NCI-H1930 (cell line): Measurements from ENCODE around the gene TFE3.

Experiments used
- DNase-seq, 2 experiments: peaks; one replicate each; lab custom pipeline; 2025; lab: John Stamatoyannopoulos, UW

The TFE3 gene

DNA sequence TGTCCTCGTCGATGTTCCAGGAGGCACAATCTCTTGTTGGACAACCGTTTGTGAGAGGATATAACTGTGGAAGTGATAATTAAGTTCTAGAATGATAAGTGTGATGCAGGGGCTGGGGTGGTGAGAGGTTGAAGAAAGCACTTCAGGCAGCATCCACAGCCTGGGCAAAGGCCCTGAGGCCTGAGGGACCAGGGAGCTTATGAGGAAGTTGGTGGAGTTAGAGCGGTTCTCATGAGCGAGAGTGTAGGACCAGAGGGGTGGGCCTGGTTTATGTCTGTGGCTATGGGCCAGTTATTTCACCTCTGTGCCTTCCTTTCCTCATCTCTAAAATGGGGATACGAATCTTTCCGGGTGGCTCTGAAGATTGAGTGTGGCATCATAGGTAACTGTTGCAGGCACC lies 18.3 kb upstream of the TFE3 start:
- DNase-seq = no peak

DNA sequence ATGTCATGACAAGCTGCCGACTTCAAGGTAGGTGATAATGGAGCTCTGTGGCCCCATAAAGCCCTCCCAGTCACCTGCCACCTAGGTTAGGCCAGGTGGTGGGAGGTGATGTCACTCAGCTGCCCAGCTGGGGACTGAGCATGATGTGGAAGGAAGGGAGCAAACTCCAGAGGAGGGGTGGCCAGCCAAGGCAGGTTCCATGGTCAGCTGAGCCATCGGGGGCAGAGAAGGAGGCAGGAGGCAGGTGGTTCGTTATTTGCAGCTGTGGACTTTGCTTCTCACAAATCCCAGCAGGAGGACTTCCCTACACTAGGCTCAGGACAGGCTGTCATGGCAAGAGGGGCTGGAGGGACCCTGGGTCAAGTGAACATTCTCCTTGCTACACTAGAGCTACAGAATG lies 17.8 kb upstream of the TFE3 start:
- no peak for DNase-seq

DNA sequence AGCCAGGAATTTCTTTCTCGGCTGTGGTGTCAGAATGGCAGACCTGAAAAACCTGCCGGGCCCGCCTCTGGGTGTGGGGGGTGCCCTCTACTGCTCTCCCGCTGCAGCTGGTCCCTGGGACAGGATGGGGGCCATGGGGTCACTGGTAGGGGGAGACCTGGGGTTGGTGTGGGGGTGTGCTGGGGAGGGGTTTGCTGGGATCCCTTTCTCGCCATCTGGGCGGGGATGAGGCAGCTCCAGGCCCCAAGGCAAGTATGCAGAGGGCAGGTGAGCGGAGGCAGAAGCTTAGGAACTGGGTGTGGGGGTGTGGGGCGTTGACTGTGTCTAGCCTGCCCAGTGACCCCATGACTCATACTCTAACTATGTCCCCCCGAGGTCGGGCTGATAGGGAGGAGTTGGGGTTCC lies 16.5 kb upstream of the TFE3 start:
- DNase-seq = no peak

DNA sequence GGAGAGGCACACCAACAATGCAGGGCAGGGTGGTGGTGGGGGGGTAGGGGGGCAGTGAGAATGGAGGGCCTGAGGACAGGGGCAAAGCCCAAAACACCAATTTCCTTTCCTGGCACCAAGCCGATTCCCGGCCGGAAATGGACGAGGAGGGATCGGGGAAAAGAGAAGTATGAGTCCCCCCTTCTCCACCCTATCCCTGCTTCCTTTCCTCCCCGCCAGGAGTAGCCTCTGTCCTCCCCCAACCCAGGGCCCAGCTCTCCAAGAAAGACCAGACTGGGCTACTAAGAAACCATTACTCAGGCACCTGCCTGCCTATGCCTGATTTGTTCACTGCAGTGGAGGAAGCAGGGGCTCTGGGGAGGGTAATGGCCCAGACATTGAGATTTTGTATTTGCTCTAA lies 16.0 kb upstream of the TFE3 start:
- DNase-seq = no peak

DNA sequence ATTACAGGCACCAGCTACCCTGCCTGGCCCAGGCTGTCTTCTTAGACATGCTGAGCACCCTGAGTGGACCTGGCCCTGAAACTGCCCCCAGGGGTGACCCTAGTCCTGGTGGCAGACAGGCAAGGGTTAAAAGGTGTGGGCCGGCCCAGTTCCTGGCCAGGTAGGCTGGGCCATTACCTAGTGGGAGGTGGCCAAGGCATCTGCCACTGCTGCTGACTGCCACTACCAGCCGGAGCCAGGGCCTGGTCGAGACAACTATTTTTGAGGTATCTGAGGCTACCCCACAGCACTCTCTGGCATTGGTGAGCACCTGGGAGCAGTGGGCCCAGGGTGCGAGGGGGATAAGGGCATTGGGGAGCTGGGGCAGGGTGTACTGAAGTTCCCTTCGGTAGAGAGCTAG lies 15.6 kb upstream of the TFE3 start, which contains the start of gene CCDC120:
CCDC120 (plus strand) TSS at position 206 of the 400 bp plus-strand sequence. CDS start 3,043 bp downstream, outside the sequence.
- DNase-seq = no peak

DNA sequence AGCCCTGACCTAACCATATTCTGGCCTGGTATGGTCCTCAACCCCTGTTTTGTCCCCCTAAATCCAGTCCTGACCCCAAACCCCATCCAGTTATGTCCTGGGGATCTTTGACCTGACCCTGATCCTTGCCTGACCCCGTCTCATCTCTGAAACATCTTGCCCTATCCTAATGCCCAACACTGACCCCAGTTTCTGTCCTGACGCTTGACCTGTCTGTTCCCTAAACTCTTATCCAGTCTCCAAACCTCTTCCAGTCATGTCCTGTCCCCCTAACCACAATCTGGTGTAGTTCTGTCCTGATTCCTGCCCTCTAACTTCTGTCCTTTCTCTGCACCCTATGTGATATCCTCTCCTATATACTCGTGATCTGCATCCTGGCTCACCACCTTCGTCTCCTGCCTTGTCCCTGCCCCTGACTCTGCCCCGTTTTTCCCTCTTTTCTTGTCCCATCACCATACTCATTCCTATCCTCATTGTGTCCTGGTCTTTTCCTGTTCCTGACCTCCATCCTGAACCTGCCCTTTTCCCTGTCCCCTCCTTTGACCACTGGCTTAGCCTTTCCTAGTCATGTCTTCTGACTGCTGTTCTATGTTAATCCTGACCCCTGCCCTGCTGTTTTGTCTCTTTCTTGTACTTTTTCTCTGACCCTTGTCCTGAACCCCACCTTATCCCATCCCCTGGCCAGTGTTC lies 11.1 kb upstream of the TFE3 start:
- DNase-seq = no peak

DNA sequence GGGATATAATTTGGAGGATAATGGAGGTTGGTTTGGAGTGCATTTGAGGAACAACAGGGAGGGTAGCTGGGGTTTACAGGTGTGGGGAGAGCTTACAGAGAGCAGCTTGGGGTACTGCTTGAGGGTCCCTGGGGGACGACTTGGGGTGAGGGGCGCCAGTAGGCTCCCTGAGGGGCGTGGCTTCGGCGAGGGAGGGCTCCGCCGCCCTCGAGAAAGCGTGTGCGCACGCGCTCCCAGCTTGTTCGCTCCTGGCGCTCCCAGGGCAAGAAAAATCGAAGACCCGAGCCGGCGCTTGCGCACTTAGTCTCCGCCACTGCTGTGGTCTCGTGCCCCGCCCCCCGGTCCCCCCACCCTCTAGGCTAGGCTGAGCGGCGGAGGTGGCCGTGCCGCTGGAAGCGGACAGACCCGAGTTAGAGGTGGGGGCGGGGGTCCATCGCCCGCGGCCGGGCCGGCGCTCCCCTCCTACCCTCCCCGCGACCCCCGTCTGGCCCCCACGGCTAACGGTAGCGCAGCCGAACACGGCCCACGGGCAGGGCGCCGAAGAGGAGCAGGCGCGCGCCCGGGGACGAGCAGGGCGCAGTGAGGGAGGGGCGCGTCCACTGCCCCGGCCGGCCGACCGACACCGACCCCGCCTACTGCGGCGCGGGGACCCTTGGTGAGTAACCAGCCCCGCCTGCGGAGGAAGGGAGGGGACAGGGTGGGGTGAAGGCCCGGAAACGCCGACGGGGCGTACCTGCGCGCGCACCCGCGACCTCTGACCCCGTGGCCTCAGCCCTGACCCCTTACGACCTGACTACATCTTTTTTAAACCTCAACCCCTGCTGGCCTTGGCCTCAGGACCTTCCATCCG lies 10.3 kb upstream of the TFE3 start:
- DNase-seq = peak; percentile 72 to 78

DNA sequence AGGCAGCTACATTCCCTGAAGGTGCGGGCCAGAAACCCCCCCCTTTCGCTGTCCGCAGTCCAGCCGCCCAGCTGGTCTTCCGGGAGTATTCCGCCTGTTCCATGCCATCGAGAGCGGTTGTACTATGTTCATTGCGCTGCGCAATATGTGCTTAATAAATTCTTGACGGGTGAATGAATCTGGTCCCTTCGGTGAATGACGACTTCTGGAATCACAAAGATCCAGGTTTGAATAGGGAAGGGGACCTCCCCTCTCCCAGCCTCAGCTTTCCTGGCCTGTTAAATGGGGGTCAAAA lies 777 bp upstream of the TFE3 start:
- DNase-seq = no peak

DNA sequence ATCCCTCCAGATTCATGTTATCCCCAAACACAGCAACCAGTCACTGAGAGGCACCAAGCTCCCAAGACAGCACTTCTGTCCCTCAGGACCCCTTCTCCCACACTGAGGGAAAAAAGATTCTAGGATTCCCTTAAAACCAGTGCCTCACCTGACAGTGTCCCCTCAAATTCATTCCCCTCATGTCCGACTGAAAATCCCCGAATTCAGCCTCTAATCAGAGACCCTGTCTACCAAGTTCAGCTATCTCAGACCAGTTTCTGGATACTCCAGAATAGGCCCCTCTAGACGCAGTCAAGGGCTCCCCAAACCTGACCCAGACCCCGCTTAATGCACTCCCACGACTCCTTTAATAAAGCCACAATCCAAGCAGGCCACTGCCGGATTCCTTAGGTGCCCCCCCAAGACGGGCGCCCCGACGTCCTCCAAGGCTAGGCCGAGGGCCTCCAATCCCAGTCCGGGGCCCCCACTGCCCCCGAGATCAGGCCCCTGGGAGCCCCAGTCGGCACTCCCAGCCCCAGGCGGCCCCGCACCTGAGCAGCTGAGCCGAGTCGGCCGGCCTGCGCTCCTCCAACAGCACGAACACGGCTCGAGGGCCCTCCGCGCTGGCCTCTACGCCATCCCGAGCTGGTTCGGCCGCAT lies 457 bp downstream of the TFE3 start:
- no peak for DNase-seq

DNA sequence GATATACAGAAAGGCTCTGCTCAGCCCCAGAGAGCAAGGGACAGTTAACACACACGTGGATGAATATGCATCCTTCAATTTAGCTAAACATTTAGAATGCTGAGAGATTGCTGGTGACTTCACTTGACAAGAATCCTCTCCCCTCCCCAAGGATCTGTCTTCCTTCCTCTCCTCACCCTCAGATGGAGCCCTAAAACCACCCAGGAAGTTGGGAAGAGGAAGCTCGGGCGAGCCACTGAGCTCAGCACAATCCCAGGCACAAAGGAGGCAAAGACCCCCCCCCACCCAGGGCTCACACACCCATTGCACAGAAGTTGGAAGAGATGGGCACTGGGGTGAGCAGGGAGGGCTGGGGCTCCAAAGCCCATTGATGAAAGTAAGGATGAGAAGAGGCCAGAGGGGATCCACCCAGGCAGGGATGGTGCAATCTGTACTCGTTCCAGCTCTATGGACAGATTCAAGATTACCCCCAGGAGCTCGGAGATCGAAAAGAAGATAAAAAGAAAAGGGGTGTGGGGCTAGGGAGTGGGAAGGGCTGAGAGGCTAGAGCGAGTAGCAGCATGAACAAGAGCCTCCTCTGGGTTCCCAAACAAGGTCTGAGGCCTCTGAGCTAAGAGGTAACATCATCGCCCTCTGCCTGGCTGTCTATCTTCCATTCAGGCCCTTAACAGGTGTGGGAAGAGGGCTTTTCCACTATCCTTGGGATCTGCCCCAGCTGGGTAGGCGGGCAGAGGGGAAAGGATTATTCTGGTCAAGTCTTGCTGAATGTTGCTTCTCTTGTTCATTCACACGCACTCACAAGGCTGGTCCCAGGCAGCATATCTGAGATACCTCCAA lies 1.2 kb downstream of the TFE3 start:
- DNase-seq = no peak

DNA sequence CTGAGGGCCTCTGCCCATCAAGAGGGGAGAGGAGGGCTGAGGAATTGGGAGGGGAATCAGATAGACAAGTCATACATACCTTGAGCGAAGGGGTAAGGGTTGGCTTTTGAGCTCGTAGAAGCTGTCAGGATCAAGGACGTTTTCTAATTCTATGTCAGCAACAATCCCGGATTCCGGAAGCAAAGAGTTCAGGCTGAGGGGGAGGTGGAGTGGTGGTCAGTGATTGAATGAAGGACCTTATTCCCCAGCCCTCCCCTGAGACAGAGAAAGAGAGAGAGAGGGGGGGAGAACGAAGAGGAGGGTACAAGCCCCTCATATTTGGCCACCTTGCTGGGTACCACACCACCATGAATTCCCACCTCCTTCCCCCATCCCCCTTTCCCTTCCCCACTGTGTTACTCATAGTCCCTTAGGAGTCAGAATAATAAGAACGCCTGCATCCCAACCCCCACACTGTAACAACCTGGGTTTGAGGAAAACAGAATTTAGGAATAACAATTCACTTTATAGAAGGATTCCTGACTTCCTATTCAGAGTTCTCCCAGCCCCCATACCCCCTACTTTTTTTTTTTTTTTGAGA lies 2.7 kb downstream of the TFE3 start:
- DNase-seq = no peak

DNA sequence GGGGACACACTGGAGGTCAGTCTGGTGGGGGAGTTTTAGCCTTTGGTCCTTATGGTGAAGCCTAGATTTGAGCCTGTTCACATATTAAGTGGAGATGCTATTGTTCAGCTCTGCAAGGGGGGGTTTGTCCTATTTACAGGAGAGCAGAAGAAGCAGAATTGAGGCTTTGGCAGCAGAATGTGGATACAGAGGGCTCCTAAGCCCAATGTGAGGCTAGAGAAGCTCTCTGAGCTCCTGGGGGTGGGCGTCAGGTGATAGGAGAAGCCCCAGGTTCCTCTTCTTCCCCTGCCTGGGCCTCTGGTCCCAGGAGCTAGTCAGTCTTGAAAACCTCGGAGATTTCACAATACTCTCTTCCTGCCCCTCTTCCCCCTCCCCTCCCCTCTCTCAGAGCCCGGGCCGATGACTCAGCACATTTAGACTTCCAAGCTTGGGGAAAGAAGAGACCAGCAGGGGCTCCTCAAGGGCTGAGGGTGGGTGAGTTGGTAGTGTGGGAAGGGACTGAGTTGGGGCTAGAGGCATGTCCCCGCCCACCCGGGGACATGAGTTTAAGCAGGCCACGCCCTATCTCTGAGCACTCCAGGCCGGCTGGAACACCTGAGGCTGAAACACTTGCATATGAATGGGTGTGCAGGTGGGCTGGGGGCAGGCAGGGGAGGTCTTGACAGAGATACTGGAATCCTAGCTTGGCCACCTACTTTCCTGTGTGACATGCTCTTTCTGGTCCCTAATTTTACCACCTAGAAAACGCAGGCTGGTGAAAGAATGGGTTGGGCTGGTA lies 3.4 kb downstream of the TFE3 start:
- peak in 1 of 2 experiments; percentile 28 for DNase-seq

DNA sequence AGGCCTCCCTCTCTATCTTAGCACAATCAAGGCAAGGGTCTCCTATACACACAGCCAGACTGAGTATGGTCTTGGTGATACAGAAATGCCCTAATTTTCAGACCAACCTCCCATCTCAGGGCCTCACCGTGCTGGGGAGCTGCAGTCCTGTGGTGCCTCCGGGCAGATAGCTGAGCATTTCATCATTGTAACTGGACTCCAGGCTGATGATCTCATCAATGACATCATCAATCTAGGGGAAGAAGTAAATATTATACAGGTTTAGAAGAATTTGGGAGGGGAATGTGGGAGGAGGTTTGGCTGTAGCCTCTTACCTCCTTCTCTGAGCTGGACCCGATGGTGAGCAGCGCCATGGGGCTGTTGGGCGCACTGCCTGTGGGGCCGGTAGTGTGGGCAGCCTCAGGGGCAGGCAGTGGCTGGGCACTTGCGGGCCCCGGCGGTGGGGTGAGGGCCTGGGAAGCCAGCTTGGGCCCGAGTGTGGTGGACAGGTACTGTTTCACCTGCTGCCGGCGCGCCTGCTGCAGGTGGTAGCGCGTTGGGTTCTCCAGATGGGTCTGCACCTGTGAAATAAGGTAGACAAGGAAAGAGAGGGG lies 5.2 kb downstream of the TFE3 start:
- no peak for DNase-seq

DNA sequence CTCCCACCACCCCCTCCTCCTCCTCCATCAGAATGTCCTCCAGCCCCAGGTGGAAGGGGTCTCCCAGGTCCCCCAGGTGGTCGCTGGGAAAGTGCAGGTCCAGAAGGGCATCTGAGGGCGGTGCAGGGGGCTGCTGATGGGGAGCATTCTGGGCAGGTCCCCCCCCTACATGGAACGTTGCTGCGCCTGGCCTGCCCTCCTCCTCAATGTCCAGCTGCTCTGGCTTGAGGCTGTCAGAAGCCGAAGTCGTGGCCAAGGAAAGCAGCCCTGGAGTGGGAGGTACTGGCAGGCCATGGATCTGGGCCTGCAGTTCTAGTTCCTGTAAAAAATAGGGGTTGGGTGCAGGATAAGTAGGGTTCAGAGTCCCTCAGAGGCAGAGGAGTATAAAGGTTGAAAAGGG lies 12.9 kb downstream of the TFE3 start:
- no peak for DNase-seq

DNA sequence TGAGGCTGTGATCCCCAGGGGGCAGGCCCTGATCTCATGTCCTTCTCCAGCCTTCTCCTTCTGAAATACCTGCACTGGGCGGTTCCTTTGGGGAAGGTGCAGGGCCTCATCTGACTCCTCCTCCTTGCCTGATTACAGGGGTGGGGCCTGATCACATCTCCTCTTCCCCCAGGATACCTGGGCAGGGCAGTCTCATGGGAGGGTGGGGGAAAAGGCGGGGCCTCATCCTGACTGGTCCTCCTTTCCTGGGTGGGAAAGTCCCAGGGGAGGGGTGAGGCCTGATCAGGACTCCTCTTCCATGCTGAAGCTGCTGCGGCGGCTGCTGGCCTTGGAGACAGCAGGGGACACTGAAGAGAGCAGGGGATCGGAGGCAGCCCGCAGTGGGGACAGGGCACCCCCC lies 13.3 kb downstream of the TFE3 start:
- DNase-seq = no peak

DNA sequence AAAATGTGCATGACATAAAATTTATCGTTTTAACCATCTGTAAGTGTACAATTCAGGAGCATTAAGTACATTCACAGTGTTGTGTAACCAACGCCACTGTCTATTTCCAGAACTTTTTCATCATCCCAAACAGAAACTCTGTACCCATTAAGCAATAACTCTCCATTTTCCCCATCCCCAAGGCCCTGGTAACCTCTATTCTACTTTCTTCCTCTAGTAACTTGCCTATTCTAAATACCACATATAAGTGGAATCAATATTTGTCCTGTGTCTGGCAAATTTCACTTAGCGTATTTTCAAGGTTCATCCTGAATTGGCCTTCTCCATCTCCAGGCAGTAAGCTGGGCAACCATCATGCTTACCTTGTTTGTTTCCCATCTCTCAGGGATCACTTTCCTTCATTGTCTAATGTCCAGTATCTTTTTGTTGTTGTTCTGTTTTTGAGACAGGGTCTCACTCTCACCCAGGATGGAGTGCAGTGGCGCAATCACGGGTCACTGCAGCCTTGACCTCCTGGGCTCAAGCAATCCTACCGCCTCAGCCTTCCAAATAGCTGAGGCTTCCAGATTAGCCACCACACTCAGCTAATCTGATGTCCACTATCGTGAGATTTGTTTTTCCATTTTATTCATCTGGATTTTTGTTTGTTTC lies 23.4 kb downstream of the TFE3 start:
- DNase-seq = no peak

DNA sequence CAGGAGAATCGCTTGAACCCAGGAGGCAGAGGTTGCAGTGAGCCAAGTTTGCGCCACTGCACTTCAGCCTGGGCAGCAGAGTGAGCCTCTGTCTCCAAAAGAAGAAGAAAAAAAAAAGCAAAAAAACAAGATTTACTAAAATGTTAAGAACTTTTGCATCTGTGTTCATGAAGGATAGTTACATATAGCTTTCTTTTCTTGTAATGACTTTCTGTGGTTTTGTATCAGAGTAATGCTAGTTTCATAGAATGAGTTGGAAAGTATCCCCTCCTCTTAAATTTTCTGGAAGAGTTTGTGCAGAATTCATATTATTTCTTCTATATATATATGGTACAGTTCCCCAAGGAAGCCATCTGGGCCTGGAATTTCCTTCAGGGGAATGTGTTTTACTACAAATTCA lies 24.1 kb downstream of the TFE3 start:
- DNase-seq = no peak

DNA sequence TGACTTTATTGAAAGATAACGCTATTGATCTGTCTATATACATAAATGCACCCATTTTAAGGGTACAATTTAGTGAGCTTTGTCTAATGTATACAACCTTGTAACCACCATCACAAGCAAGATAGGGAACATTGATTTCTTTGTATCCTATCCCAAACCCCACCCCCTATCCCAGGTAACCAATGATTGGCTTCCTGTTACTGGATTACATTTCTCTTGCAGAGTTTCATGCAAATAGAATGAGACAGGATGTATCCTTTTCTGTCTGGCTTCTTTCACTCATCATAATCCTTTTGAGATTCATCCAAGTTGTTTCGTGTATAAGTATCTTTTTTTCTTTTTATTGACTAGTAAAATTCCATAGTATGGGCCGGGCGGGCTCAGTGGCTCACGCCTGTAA lies 39.5 kb downstream of the TFE3 start:
- DNase-seq = no peak

DNA sequence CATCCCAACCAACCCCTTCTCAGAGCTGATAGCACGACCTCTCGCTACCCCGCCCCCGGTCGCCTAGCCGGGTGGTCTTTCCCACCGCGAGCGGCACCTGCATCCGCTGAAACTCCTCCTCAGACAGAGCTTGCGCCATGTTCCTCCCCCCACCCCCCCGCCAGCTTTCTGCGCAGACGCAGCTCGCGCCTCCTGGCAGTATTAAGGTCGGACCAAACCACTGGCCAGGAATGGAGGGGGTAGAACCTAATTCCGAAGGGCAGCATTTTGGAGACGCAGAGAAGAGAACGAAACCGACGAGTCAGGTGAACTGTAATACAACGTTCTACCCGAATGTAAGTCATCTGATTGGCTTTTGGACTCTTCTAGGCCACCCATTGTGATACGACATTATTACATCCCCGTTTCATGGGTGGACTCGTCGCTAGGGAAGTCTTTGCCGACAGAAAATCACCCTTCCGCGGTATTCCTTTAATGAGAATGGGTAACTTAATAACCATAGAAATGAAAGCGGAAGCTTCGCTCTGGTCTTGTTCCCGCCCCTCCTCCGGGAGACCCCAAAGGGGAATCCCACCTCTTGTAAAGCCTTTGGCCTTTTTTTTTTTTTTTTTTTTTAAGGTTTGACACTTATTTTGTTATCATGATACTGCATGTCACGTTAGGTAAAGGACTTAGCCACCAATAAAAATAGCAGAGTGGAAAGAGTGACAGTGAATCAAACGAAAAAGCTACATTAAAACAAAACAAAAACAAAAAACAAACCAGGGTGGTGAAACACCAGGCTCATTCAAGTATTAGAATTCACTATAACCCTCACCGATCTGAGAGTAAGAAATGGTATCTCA lies 40.8 kb downstream of the TFE3 start, which contains the start of gene GRIPAP1:
GRIPAP1 (minus strand) TSS at position 174 of the 845 bp plus-strand sequence; CDS start at position 139, 35 bp downstream.
- DNase-seq = peak; percentile 80 to 87
